Measurements from ENCODE around the gene MGST2. TPM values are rescaled to one million over a fixed set of nuclear protein-coding genes. Genes with fewer than 3 reads are reported as not detected.

MGST2 gene
- total RNA-seq (10 to 100 TPM; 69.6 to 79.1 TPM), polyA plus RNA-seq (100 to 1,000 TPM; 102 to 170 TPM)

DNA sequence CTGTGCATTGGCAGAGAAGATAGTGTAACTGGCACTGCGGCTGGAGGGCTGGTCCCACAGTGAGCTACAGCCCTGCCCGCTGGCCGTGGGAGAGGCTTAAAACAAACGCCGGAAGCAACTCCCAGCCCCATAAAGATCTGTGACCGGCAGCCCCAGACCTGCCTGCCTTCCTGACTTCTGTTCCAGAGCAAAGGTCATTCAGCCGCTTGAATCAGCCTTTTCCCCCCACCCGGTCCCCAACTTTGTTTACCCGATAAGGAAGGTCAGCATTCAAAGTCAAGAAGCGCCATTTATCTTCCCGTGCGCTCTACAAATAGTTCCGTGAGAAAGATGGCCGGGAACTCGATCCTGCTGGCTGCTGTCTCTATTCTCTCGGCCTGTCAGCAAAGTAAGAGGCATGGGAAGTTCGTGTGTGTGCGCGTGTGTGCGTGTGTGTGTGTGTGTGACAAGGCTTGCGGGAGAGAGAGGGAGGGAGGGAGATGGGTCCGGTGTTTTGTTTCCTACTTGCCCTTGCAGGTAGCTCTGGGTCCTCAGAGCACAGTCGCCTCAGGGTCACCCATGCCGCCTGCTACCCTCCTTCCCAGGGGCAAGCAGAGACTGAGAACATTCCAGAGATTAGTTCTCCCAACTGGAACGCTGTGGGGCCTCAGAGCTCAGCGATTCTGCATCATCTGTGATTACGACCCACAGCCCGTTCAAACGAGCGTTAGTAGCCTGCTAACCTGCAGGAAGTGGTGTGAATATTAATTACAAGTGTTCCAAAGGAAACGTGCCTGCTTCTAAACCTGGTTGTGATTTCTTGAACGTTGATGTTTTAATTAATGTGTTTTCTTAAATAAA, at the start of gene MGST2:
Gene MGST2 (plus strand): TSS at position 130 of the 840 bp plus-strand sequence. CDS start 201 bp downstream, at position 331.
- under 1% methylated on average over 32 of the region's 32 CpGs for WGBS
- DNase-seq (ENCODE audit: low spot score) = peak; percentile 77
- peaks cover 12 to 44% (median 27%) of the 10 kb centered on the region in 4 donors for H3K4me1 ChIP-seq (ENCODE audit: control insufficient read depth in 4 of 4, insufficient read depth in 4 of 4, low read length in 3 of 4)
- no peaks in the 10 kb centered on the region for H3K27me3 ChIP-seq (ENCODE audit: control insufficient read depth in 4 of 4, insufficient read depth in 4 of 4, low read length in 3 of 4)
- no peaks in the 10 kb centered on the region for H3K9me3 ChIP-seq (ENCODE audit: control insufficient read depth in 4 of 4, low read length in 3 of 4)
- no peaks in the 10 kb centered on the region for H3K36me3 ChIP-seq (ENCODE audit: control insufficient read depth in 4 of 4, insufficient read depth in 3 of 4, low read depth in 1 of 4, low read length in 3 of 4)
- peak within 1 kb of the TSS; percentile 48 to 86 (median 79) for H3K4me3 ChIP-seq (ENCODE audit: low read depth in 1 of 3, low read length in 3 of 3)
- H3K27ac ChIP-seq (ENCODE audit: low read depth in 1 of 2, low read length in 2 of 2) = peak within 1 kb of the TSS; percentile 74 to 76
- TF ChIP-seq JUND (IDR thresholded peaks at IDR 0.05) (peak in 1 of 2 donors; percentile 76), TAF1 (conservative IDR thresholded peaks at IDR 0.05) (peak; percentile 86), RAD21 (IDR thresholded peaks at IDR 0.05) (peak in 1 of 2 donors; percentile 35), FOXA1 (IDR thresholded peaks at IDR 0.05) (peak; percentile 32), EGR1 (IDR thresholded peaks at IDR 0.05; ENCODE audit: low read depth in 2 of 2) (peak in 1 of 2 donors; percentile 46), NR2F2 (IDR thresholded peaks at IDR 0.05) (peak; percentile 97), GABPA (IDR thresholded peaks at IDR 0.05 in 1 of 2, conservative IDR thresholded peaks at IDR 0.05 in 1 of 2) (peak; percentile 45 to 75), FOXA2 (IDR thresholded peaks at IDR 0.05) (peak; percentile 54), RXRA (IDR thresholded peaks at IDR 0.05) (peak; percentile 92 to 95), HNF4G (IDR thresholded peaks at IDR 0.05) (peak; percentile 46), YY1 (IDR thresholded peaks at IDR 0.05) (peak; percentile 94), HNF4A (conservative IDR thresholded peaks at IDR 0.05) (peak; percentile 90 to 95), SP1 (IDR thresholded peaks at IDR 0.05) (peak; percentile 92)
- TF ChIP-seq, protein P1, sequence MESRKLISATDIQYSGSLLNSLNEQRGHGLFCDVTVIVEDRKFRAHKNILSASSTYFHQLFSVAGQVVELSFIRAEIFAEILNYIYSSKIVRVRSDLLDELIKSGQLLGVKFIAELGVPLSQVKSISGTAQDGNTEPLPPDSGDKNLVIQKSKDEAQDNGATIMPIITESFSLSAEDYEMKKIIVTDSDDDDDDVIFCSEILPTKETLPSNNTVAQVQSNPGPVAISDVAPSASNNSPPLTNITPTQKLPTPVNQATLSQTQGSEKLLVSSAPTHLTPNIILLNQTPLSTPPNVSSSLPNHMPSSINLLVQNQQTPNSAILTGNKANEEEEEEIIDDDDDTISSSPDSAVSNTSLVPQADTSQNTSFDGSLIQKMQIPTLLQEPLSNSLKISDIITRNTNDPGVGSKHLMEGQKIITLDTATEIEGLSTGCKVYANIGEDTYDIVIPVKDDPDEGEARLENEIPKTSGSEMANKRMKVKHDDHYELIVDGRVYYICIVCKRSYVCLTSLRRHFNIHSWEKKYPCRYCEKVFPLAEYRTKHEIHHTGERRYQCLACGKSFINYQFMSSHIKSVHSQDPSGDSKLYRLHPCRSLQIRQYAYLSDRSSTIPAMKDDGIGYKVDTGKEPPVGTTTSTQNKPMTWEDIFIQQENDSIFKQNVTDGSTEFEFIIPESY (IDR thresholded peaks at IDR 0.05) = peak; percentile 69
- TF ChIP-seq, protein P2, sequence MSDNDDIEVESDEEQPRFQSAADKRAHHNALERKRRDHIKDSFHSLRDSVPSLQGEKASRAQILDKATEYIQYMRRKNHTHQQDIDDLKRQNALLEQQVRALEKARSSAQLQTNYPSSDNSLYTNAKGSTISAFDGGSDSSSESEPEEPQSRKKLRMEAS (IDR thresholded peaks at IDR 0.05) = peak; percentile 81
- TF ChIP-seq, protein P3, sequence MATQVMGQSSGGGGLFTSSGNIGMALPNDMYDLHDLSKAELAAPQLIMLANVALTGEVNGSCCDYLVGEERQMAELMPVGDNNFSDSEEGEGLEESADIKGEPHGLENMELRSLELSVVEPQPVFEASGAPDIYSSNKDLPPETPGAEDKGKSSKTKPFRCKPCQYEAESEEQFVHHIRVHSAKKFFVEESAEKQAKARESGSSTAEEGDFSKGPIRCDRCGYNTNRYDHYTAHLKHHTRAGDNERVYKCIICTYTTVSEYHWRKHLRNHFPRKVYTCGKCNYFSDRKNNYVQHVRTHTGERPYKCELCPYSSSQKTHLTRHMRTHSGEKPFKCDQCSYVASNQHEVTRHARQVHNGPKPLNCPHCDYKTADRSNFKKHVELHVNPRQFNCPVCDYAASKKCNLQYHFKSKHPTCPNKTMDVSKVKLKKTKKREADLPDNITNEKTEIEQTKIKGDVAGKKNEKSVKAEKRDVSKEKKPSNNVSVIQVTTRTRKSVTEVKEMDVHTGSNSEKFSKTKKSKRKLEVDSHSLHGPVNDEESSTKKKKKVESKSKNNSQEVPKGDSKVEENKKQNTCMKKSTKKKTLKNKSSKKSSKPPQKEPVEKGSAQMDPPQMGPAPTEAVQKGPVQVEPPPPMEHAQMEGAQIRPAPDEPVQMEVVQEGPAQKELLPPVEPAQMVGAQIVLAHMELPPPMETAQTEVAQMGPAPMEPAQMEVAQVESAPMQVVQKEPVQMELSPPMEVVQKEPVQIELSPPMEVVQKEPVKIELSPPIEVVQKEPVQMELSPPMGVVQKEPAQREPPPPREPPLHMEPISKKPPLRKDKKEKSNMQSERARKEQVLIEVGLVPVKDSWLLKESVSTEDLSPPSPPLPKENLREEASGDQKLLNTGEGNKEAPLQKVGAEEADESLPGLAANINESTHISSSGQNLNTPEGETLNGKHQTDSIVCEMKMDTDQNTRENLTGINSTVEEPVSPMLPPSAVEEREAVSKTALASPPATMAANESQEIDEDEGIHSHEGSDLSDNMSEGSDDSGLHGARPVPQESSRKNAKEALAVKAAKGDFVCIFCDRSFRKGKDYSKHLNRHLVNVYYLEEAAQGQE (IDR thresholded peaks at IDR 0.05) = peak; percentile 29
- TF ChIP-seq, protein P4, sequence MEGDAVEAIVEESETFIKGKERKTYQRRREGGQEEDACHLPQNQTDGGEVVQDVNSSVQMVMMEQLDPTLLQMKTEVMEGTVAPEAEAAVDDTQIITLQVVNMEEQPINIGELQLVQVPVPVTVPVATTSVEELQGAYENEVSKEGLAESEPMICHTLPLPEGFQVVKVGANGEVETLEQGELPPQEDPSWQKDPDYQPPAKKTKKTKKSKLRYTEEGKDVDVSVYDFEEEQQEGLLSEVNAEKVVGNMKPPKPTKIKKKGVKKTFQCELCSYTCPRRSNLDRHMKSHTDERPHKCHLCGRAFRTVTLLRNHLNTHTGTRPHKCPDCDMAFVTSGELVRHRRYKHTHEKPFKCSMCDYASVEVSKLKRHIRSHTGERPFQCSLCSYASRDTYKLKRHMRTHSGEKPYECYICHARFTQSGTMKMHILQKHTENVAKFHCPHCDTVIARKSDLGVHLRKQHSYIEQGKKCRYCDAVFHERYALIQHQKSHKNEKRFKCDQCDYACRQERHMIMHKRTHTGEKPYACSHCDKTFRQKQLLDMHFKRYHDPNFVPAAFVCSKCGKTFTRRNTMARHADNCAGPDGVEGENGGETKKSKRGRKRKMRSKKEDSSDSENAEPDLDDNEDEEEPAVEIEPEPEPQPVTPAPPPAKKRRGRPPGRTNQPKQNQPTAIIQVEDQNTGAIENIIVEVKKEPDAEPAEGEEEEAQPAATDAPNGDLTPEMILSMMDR (IDR thresholded peaks at IDR 0.05; ENCODE audit: low read depth, low read length, missing input control) = no peak
- TF ChIP-seq, protein P5, sequence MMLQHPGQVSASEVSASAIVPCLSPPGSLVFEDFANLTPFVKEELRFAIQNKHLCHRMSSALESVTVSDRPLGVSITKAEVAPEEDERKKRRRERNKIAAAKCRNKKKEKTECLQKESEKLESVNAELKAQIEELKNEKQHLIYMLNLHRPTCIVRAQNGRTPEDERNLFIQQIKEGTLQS (IDR thresholded peaks at IDR 0.05) = peak; percentile 59
- H3K9ac ChIP-seq (ENCODE audit: low read depth in 1 of 2, low read length in 2 of 2) = peak within 1 kb of the TSS; percentile 52 to 87
